ENCODE results near the gene IQGAP2. TPM values are rescaled to one million over a fixed set of nuclear protein-coding genes. Genes with fewer than 3 reads are reported as not detected.

IQGAP2 gene
- total RNA-seq, 4 donors from 2014 or later, result 46.8 to 121 (median 97.0) TPM

DNA sequence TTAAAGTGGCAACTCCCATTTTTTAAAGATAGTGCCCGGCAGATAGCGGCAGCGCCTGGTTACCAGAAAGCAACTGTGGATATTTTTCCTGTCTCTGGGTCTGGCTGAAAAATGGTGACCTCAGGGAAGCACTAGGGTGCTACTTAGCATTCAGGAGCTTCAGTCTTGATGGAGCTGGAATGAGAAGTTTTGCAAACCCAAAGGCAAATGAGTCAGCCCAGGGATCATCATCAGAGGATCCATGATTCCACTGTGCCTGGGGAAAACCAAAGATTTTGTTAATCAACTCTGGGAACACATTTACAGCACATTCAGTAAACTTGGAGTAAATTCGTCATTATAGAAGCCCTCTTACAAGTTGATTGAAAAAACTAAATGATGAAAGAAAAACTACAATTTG, 339.5 kb downstream of the IQGAP2 start:
- 84 to 89% methylated on average over 3 to 4 of the region's 4 CpGs for WGBS, 2 donors (ENCODE audit: low coverage in 1 of 2)
- Histone ChIP-seq H3K27me3 (no peaks in the 10 kb centered on the region), H3K27ac (no peak overlapping the region), H3K4me1 (peaks cover 0 to 4% (median 0%) of the 10 kb centered on the region in 4 donors), H3K4me3 (no peak overlapping the region), H3K9me3 (no peaks in the 10 kb centered on the region), H3K36me3 (no peaks in the 10 kb centered on the region)
- in situ Hi-C loops (cut with MboI; ENCODE audit: low pct_ligation_motif_present in 1 of 4, low pct_unique_long_range_greater_than_20kb in 1 of 4, low sequenced_read_pairs in 3 of 4) (no loop called here), intact Hi-C loops (cut with DNase I; ENCODE audit: low total_unique reads) (no loop called here)
- TF ChIP-seq POLR2A (IDR thresholded peaks at IDR 0.05), result no peak
- no peak for TF ChIP-seq POLR2AphosphoS5 (IDR thresholded peaks at IDR 0.05)
- TF ChIP-seq, protein P1, sequence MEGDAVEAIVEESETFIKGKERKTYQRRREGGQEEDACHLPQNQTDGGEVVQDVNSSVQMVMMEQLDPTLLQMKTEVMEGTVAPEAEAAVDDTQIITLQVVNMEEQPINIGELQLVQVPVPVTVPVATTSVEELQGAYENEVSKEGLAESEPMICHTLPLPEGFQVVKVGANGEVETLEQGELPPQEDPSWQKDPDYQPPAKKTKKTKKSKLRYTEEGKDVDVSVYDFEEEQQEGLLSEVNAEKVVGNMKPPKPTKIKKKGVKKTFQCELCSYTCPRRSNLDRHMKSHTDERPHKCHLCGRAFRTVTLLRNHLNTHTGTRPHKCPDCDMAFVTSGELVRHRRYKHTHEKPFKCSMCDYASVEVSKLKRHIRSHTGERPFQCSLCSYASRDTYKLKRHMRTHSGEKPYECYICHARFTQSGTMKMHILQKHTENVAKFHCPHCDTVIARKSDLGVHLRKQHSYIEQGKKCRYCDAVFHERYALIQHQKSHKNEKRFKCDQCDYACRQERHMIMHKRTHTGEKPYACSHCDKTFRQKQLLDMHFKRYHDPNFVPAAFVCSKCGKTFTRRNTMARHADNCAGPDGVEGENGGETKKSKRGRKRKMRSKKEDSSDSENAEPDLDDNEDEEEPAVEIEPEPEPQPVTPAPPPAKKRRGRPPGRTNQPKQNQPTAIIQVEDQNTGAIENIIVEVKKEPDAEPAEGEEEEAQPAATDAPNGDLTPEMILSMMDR (IDR thresholded peaks at IDR 0.05), result no peak
- no peak for DNase-seq

DNA sequence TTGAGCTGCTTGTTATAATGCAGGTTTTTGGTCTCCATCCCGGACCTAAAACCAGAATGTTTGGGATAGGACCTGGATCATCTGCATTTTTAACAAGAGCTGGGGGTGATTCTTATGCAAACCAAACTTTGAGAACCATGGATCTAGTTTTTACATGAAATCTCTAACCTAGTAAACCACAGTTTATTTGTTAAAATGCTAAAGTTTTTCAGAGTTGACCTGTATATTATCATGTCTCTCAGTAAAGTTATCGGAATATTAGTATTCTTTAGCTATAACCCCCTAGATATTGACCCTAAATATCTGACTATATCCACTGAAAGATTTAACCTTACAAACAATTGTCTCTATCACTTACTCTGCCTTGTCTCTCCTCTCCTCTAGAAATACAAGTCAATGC, 341.5 kb downstream of the IQGAP2 start:
- H3K27me3 ChIP-seq, result no peaks in the 10 kb centered on the region
- TF ChIP-seq, protein P1 (IDR thresholded peaks at IDR 0.05), result no peak
- TF ChIP-seq POLR2AphosphoS5 (IDR thresholded peaks at IDR 0.05) (no peak), POLR2A (IDR thresholded peaks at IDR 0.05) (no peak), EP300 (IDR thresholded peaks at IDR 0.05; ENCODE audit: low read depth) (no peak)
- WGBS, 2 donors (ENCODE audit: low coverage in 1 of 2), result 76 to 83% methylated on average over 2 of the region's 2 CpGs
- H3K4me3 ChIP-seq, result no peak overlapping the region
- no peak for DNase-seq
- H3K4me1 ChIP-seq, result no peaks in the 10 kb centered on the region
- no peaks in the 10 kb centered on the region for H3K36me3 ChIP-seq
- in situ Hi-C loops (cut with MboI; ENCODE audit: low pct_ligation_motif_present in 1 of 4, low pct_unique_long_range_greater_than_20kb in 1 of 4, low sequenced_read_pairs in 3 of 4) (no loop called here), intact Hi-C loops (cut with DNase I; ENCODE audit: low total_unique reads) (no loop called here)
- no peak overlapping the region for H3K27ac ChIP-seq
- H3K9me3 ChIP-seq, result no peaks in the 10 kb centered on the region

DNA sequence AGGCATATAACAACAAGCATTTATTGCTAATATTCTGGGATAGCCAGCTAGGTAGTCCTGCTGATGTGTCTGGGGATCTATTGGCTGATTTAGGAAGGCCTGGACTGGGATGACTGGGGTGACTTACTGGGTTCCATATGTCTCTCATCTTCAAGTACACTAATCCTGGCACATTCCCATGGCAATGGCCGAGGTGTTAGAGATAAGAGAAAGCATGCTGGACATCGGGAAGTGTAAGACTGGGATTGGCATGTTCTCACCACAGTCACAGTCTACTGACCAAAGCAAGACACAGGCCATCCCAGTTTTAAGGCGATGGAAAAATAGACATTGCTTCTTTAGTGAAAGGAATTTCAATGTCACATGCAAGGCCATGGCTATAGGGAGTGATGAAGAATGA, 342.6 kb downstream of the IQGAP2 start:
- 91 to 100% methylated on average over 1 to 3 of the region's 3 CpGs for WGBS, 2 donors (ENCODE audit: low coverage in 1 of 2)

DNA sequence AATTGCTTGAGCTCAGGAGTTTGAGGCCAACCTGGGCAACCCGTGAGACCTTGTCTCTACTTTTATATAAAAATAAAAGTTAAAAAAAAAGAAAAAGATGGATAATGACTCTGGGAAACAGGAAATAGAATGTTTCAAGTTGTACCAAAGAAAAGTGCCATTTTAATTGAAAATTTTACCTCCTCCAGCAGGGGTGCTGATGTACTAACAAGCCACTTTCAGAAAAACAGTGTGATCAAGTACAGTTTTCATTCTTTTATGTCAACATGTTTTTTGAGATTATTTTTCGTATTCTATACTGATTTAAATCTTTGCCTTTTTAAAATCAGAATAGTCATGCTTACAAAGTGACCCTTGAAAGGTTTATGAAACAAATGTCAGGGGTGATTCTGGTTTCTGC, 343.6 kb downstream of the IQGAP2 start:
- in situ Hi-C loops (cut with MboI; ENCODE audit: low pct_ligation_motif_present in 1 of 4, low pct_unique_long_range_greater_than_20kb in 1 of 4, low sequenced_read_pairs in 3 of 4) (no loop called here), intact Hi-C loops (cut with DNase I; ENCODE audit: low total_unique reads) (no loop called here)
- Histone ChIP-seq H3K4me1 (no peaks in the 10 kb centered on the region), H3K27ac (no peak overlapping the region), H3K36me3 (no peaks in the 10 kb centered on the region), H3K27me3 (no peaks in the 10 kb centered on the region), H3K4me3 (no peak overlapping the region), H3K9me3 (no peaks in the 10 kb centered on the region)
- WGBS, 2 donors (ENCODE audit: low coverage in 1 of 2), result 62 to 83% methylated on average over 2 of the region's 2 CpGs
- no peak for DNase-seq
- no peak for TF ChIP-seq POLR2A (IDR thresholded peaks at IDR 0.05)
- TF ChIP-seq POLR2AphosphoS5 (IDR thresholded peaks at IDR 0.05), result no peak
- no peak for TF ChIP-seq EP300 (IDR thresholded peaks at IDR 0.05; ENCODE audit: low read depth)
- TF ChIP-seq, protein P1 (IDR thresholded peaks at IDR 0.05), result no peak

More for the DNA sequence above, 342.6 kb downstream of the IQGAP2 start:
- intact Hi-C loops (cut with DNase I; ENCODE audit: low total_unique reads) (no loop called here), in situ Hi-C loops (cut with MboI; ENCODE audit: low pct_ligation_motif_present in 1 of 4, low pct_unique_long_range_greater_than_20kb in 1 of 4, low sequenced_read_pairs in 3 of 4) (no loop called here)
- H3K4me3 ChIP-seq, result no peak overlapping the region
- H3K27me3 ChIP-seq, result no peaks in the 10 kb centered on the region
- DNase-seq, result no peak
- H3K9me3 ChIP-seq, result no peaks in the 10 kb centered on the region
- no peaks in the 10 kb centered on the region for H3K4me1 ChIP-seq
- no peak overlapping the region for H3K27ac ChIP-seq
- TF ChIP-seq POLR2A (IDR thresholded peaks at IDR 0.05) (no peak), POLR2AphosphoS5 (IDR thresholded peaks at IDR 0.05) (no peak), EP300 (IDR thresholded peaks at IDR 0.05; ENCODE audit: low read depth) (no peak)
- TF ChIP-seq, protein P1 (IDR thresholded peaks at IDR 0.05), result no peak
- no peaks in the 10 kb centered on the region for H3K36me3 ChIP-seq

All from transverse colon (tissue), 4 donors.